Mesenchymal stem cell (in vitro differentiated cells and primary cell): ENCODE results near the gene DNAJC28.

ENCODE experiments used
- DNase-seq: peaks from one replicate; pipeline ENCODE4 v3.0.0-alpha.2; 2013
- H2AFZ ChIP-seq: one replicate; pipeline ENCODE4 v1.6.1; 2013; ENCODE audit warnings: low read depth, mild to moderate bottlenecking, control low read depth, inconsistent platforms, low read length, moderate library complexity
- H2AK5ac ChIP-seq: 2 replicates; pipeline ENCODE4 v1.6.1; 2013; ENCODE audit warnings: low read length, moderate library complexity, mild to moderate bottlenecking, inconsistent platforms; ENCODE audit not compliant: severe bottlenecking
- H2BK120ac ChIP-seq: one replicate; pipeline ENCODE4 v1.6.1; 2013; ENCODE audit warnings: low read depth, mild to moderate bottlenecking, inconsistent platforms, low read length, moderate library complexity
- H2BK12ac ChIP-seq, 2 experiments: one replicate each; pipeline ENCODE4 v1.6.1; 2013; ENCODE audit warnings: inconsistent platforms in 2 of 2, low read length in 2 of 2, mild to moderate bottlenecking in 2 of 2, moderate library complexity in 2 of 2, control low read depth in 1 of 2
- H2BK15ac ChIP-seq: one replicate; pipeline ENCODE4 v1.6.1; 2013; ENCODE audit warnings: mild to moderate bottlenecking, low read depth, inconsistent platforms; ENCODE audit not compliant: poor library complexity, severe bottlenecking
- H2BK5ac ChIP-seq: 2 replicates; pipeline ENCODE4 v1.6.1; 2013; ENCODE audit warnings: low read depth, mild to moderate bottlenecking, low read length, control low read depth, inconsistent platforms; ENCODE audit not compliant: poor library complexity, severe bottlenecking
- H3K14ac ChIP-seq, 2 experiments: one replicate each; pipeline ENCODE4 v1.6.1; 2013; ENCODE audit warnings: inconsistent platforms in 2 of 2, low read length in 2 of 2, control low read depth in 1 of 2, mild to moderate bottlenecking in 1 of 2, moderate library complexity in 1 of 2
- H3K18ac ChIP-seq, 2 experiments: one replicate each; pipeline ENCODE4 v1.6.1; 2013; ENCODE audit warnings: inconsistent platforms in 2 of 2, low read length in 2 of 2, control low read depth in 1 of 2, low read depth in 1 of 2, mild to moderate bottlenecking in 1 of 2
- H3K23ac ChIP-seq, 2 experiments: one replicate each; pipeline ENCODE4 v1.6.1; 2013; ENCODE audit warnings: inconsistent platforms in 2 of 2, low read length in 2 of 2, mild to moderate bottlenecking in 2 of 2, moderate library complexity in 2 of 2, control low read depth in 1 of 2
- H3K27ac ChIP-seq: 2 replicates; pipeline ENCODE4 v1.5.1; 2013; ENCODE audit warnings: mild to moderate bottlenecking, moderate library complexity, low read length, control low read depth, inconsistent platforms; ENCODE audit not compliant: poor library complexity, severe bottlenecking
- H3K27me3 ChIP-seq, 2 experiments: 2 replicates each; pipeline versions ENCODE4 v1.6.1 to v1.7.0; 2013; ENCODE audit warnings: low read length in 2 of 2, mild to moderate bottlenecking in 2 of 2, moderate library complexity in 2 of 2, control low read depth in 1 of 2, inconsistent platforms in 1 of 2; ENCODE audit not compliant: control insufficient read depth in 1 of 2, insufficient read depth in 1 of 2
- H3K36me3 ChIP-seq, 2 experiments: 2 replicates each; pipeline versions ENCODE4 v1.6.1 to v1.7.0; 2013; ENCODE audit warnings: low read length in 2 of 2, control low read depth in 1 of 2, inconsistent platforms in 1 of 2, low read depth in 1 of 2, mild to moderate bottlenecking in 1 of 2; ENCODE audit not compliant: insufficient read depth in 2 of 2, control insufficient read depth in 1 of 2
- H3K4ac ChIP-seq, 2 experiments: one replicate each; pipeline ENCODE4 v1.6.1; 2013; ENCODE audit warnings: inconsistent platforms in 2 of 2, low read length in 2 of 2, mild to moderate bottlenecking in 2 of 2, moderate library complexity in 2 of 2, control low read depth in 1 of 2, low read depth in 1 of 2
- H3K4me1 ChIP-seq: 2 replicates; pipeline ENCODE4 v1.6.1; 2013; ENCODE audit warnings: low read depth, low read length, control low read depth; ENCODE audit not compliant: control insufficient read depth, insufficient read depth
- H3K4me2 ChIP-seq: 2 replicates; pipeline ENCODE4 v1.6.1; 2013; ENCODE audit warnings: low read length, mild to moderate bottlenecking, inconsistent platforms; ENCODE audit not compliant: poor library complexity, severe bottlenecking
- H3K4me3 ChIP-seq, 2 experiments: 2 replicates each; pipeline versions ENCODE4 v1.5.1 to v1.7.0; 2013; ENCODE audit warnings: low read length in 2 of 2, mild to moderate bottlenecking in 2 of 2, control low read depth in 1 of 2, low read depth in 1 of 2; ENCODE audit not compliant: insufficient read depth in 1 of 2
- H3K79me1 ChIP-seq: replicated peaks from 2 replicates; pipeline ENCODE4 v1.6.1; 2013; ENCODE audit warnings: mild to moderate bottlenecking, control low read depth, low read length, inconsistent platforms; ENCODE audit not compliant: poor library complexity, severe bottlenecking
- H3K9ac ChIP-seq: 2 replicates; pipeline ENCODE4 v1.7.0; 2013; ENCODE audit warnings: mild to moderate bottlenecking, low read length, moderate library complexity
- H3K9me3 ChIP-seq: 2 replicates; pipeline ENCODE4 v1.7.0; 2013; ENCODE audit warnings: mild to moderate bottlenecking, low read length; ENCODE audit not compliant: control insufficient read depth
- H4K8ac ChIP-seq: one replicate; pipeline ENCODE4 v1.6.1; 2013; ENCODE audit warnings: inconsistent platforms, mild to moderate bottlenecking, low read length, moderate library complexity
- H4K91ac ChIP-seq: one replicate; pipeline ENCODE4 v1.6.1; 2013; ENCODE audit warnings: mild to moderate bottlenecking, low read length, inconsistent platforms
- WGBS: methylation state at CpG from one replicate; pipeline ENCODE4 v1.1.7; 2013; ENCODE audit warnings: mixed read lengths; 5-methylcytosine and 5-hydroxymethylcytosine counted together

DNAJC28 gene

GRCh38 chr21:33496345-33496744 lies 4.8 kb upstream of the DNAJC28 start:
- Histone ChIP-seq H4K8ac (no peak overlapping the region), H2AFZ (no peak overlapping the region), H2BK12ac (no peak overlapping the region), H2BK15ac (no peak overlapping the region), H4K91ac (no peak overlapping the region), H2BK5ac (no peak overlapping the region), H3K4me1 (no peaks in the 10 kb centered on the region), H3K18ac (no peak overlapping the region), H3K4me3 (no peak overlapping the region), H3K27ac (no peak overlapping the region), H3K9ac (no peak overlapping the region), H3K36me3 (no peaks in the 10 kb centered on the region), H3K14ac (no peak overlapping the region), H3K4me2 (no peak overlapping the region), H2BK120ac (no peak overlapping the region), H3K79me1 (no peaks in the 10 kb centered on the region), H2AK5ac (no peak overlapping the region), H3K27me3 (peaks cover 6 to 15% of the 10 kb centered on the region in 2 experiments), H3K23ac (no peak overlapping the region), H3K9me3 (no peaks in the 10 kb centered on the region), H3K4ac (no peak overlapping the region)
- DNase-seq: no peak
- WGBS: 50% methylated on average over 7 of the region's 7 CpGs

GRCh38 chr21:33495743-33496142 lies 4.2 kb upstream of the DNAJC28 start:
- H3K18ac ChIP-seq: no peak overlapping the region
- H4K91ac ChIP-seq: no peak overlapping the region
- H3K4me2 ChIP-seq: no peak overlapping the region
- no peak overlapping the region for H3K4me3 ChIP-seq
- H4K8ac ChIP-seq: no peak overlapping the region
- no peak overlapping the region for H2BK15ac ChIP-seq
- no peak overlapping the region for H3K9ac ChIP-seq
- H3K36me3 ChIP-seq: no peaks in the 10 kb centered on the region
- peaks cover 6 to 15% of the 10 kb centered on the region in 2 experiments for H3K27me3 ChIP-seq
- no peaks in the 10 kb centered on the region for H3K79me1 ChIP-seq
- no peaks in the 10 kb centered on the region for H3K4me1 ChIP-seq
- H2AK5ac ChIP-seq: no peak overlapping the region
- no peak overlapping the region for H2BK5ac ChIP-seq
- no peak overlapping the region for H2BK12ac ChIP-seq
- no peak for DNase-seq
- WGBS: 73% methylated on average over 4 of the region's 4 CpGs
- H3K27ac ChIP-seq: no peak overlapping the region
- no peak overlapping the region for H3K14ac ChIP-seq
- no peak overlapping the region for H3K23ac ChIP-seq
- H3K9me3 ChIP-seq: no peaks in the 10 kb centered on the region
- H3K4ac ChIP-seq: no peak overlapping the region
- no peak overlapping the region for H2AFZ ChIP-seq
- no peak overlapping the region for H2BK120ac ChIP-seq

GRCh38 chr21:33493756-33494155 lies 2.2 kb upstream of the DNAJC28 start:
- Histone ChIP-seq H2AK5ac (no peak overlapping the region), H3K4me1 (no peaks in the 10 kb centered on the region), H3K9ac (no peak overlapping the region), H3K36me3 (peaks cover 0 to under 1% of the 10 kb centered on the region in 2 experiments), H2BK5ac (no peak overlapping the region), H3K4ac (no peak overlapping the region), H3K27ac (no peak overlapping the region), H3K18ac (no peak overlapping the region), H3K4me3 (no peak overlapping the region), H3K23ac (no peak overlapping the region), H3K4me2 (no peak overlapping the region), H3K79me1 (no peaks in the 10 kb centered on the region), H3K27me3 (peaks cover 6 to 15% of the 10 kb centered on the region in 2 experiments), H3K9me3 (no peaks in the 10 kb centered on the region), H4K8ac (no peak overlapping the region), H2BK12ac (no peak overlapping the region), H4K91ac (no peak overlapping the region), H2BK120ac (no peak overlapping the region), H2BK15ac (no peak overlapping the region), H2AFZ (no peak overlapping the region), H3K14ac (no peak overlapping the region)
- WGBS: 89% methylated on average over 1 of the region's 3 CpGs
- DNase-seq: no peak

- Histone ChIP-seq H4K91ac (no peak overlapping the region), H3K27ac (no peak overlapping the region), H3K4me1 (no peaks in the 10 kb centered on the region), H2BK120ac (no peak overlapping the region), H2AK5ac (no peak overlapping the region), H3K4me3 (no peak overlapping the region), H2BK12ac (no peak overlapping the region), H3K14ac (no peak overlapping the region), H4K8ac (no peak overlapping the region), H3K23ac (no peak overlapping the region), H3K9ac (no peak overlapping the region), H2BK15ac (no peak overlapping the region), H3K4me2 (no peak overlapping the region), H3K9me3 (no peaks in the 10 kb centered on the region), H3K18ac (no peak overlapping the region), H3K27me3 (peaks cover 6 to 15% of the 10 kb centered on the region in 2 experiments), H2AFZ (no peak overlapping the region), H3K4ac (no peak overlapping the region), H3K79me1 (no peaks in the 10 kb centered on the region), H2BK5ac (no peak overlapping the region), H3K36me3 (peaks cover 0 to 6% of the 10 kb centered on the region in 2 experiments)
- peak; percentile 10 for DNase-seq
- WGBS: 100% methylated on average over 1 of the region's 2 CpGs
Observed at GRCh38 chr21:33492571-33492970, 1.1 kb upstream of the DNAJC28 start.
